ENCODE measurements around the gene OR8S1. TPM values are rescaled to one million over a fixed set of nuclear protein-coding genes. Genes with fewer than 3 reads are reported as not detected.

Gene OR8S1
- total and polyA plus RNA-seq, 2 donors (not counting 1 experiment from before 2014, with no cell fraction given) = not detected

GRCh38 chr12:48569946-48570345 is 44.5 kb downstream of the OR8S1 start, which contains the start of gene LALBA:
Gene LALBA (minus strand): TSS chr12:48570046. CDS start chr12:48570020, 26 bp downstream.
- Histone ChIP-seq H3K4me2 (ENCODE audit: extremely low read depth, insufficient read depth, low read length) (no peak within 1 kb of the TSS), H2AFZ (ENCODE audit: low read length) (no peak within 1 kb of the TSS), H3K27ac (ENCODE audit: insufficient read depth, low read length) (no peak within 1 kb of the TSS), H3K27me3 (ENCODE audit: control insufficient read depth, insufficient read depth, low read length) (peaks cover 5% of the 10 kb centered on the region), H3K36me3 (ENCODE audit: control insufficient read depth, insufficient read depth, low read length) (no peaks in the 10 kb centered on the region), H4K20me1 (ENCODE audit: control insufficient read depth, extremely low read depth, insufficient read depth, low read length) (no peaks in the 10 kb centered on the region), H3K9me3 (ENCODE audit: control insufficient read depth, insufficient read depth, low read depth, low read length) (no peaks in the 10 kb centered on the region), H3K79me2 (ENCODE audit: control insufficient read depth, insufficient read depth, low read length) (no peaks in the 10 kb centered on the region), H3K4me3 (replicated peaks in 1 of 4; ENCODE audit: control extremely low read depth in 1 of 4, insufficient read depth in 1 of 4, low read depth in 3 of 4, low read length in 4 of 4) (no peak within 1 kb of the TSS), H3K9ac (ENCODE audit: insufficient read depth, low read length) (no peak within 1 kb of the TSS), H3K4me1 (ENCODE audit: control insufficient read depth, extremely low read depth, insufficient read depth, low read length) (no peaks in the 10 kb centered on the region)
- TF ChIP-seq CTCF (conservative IDR thresholded peaks at IDR 0.05 in 1 of 2, IDR thresholded peaks at IDR 0.05 in 1 of 2; ENCODE audit: low read depth in 1 of 2, low read length in 2 of 2) (no peak), EZH2 (IDR thresholded peaks at IDR 0.05; ENCODE audit: low read length, missing control alignments) (no peak)
- no peak for DNase-seq (ENCODE audit: low read depth in 2 of 2)

GRCh38 chr12:48572326-48572725 is 46.9 kb downstream of the OR8S1 start:
- H3K4me2 ChIP-seq (ENCODE audit: extremely low read depth, insufficient read depth, low read length) = no peak overlapping the region
- no peak overlapping the region for H3K27ac ChIP-seq (ENCODE audit: insufficient read depth, low read length)
- H4K20me1 ChIP-seq (ENCODE audit: control insufficient read depth, extremely low read depth, insufficient read depth, low read length) = no peaks in the 10 kb centered on the region
- H3K9ac ChIP-seq (ENCODE audit: insufficient read depth, low read length) = no peak overlapping the region
- H2AFZ ChIP-seq (ENCODE audit: low read length) = no peak overlapping the region
- TF ChIP-seq EZH2 (IDR thresholded peaks at IDR 0.05; ENCODE audit: low read length, missing control alignments) (no peak), CTCF (conservative IDR thresholded peaks at IDR 0.05 in 1 of 2, IDR thresholded peaks at IDR 0.05 in 1 of 2; ENCODE audit: low read depth in 1 of 2, low read length in 2 of 2) (no peak)
- no peaks in the 10 kb centered on the region for H3K9me3 ChIP-seq (ENCODE audit: control insufficient read depth, insufficient read depth, low read depth, low read length)
- H3K79me2 ChIP-seq (ENCODE audit: control insufficient read depth, insufficient read depth, low read length) = no peaks in the 10 kb centered on the region
- DNase-seq (ENCODE audit: low read depth in 2 of 2) = no peak
- H3K4me3 ChIP-seq (replicated peaks in 1 of 4; ENCODE audit: control extremely low read depth in 1 of 4, insufficient read depth in 1 of 4, low read depth in 3 of 4, low read length in 4 of 4) = no peak overlapping the region
- no peaks in the 10 kb centered on the region for H3K36me3 ChIP-seq (ENCODE audit: control insufficient read depth, insufficient read depth, low read length)
- H3K4me1 ChIP-seq (ENCODE audit: control insufficient read depth, extremely low read depth, insufficient read depth, low read length) = no peaks in the 10 kb centered on the region
- H3K27me3 ChIP-seq (ENCODE audit: control insufficient read depth, insufficient read depth, low read length) = peaks cover 3% of the 10 kb centered on the region

Other genes with a start within 250 kb of the OR8S1 start
- 8.1 and 8.5 TPM in 2 replicates for gene ZNF641, start 174.7 kb upstream of the OR8S1 start, total RNA-seq
- 3.2 and 4.2 TPM in 2 replicates for gene ZNF641, start 174.7 kb upstream of the OR8S1 start, polyA plus RNA-seq
- gene ANP32D, start 53.1 kb upstream of the OR8S1 start, total RNA-seq = not detected in 2 replicates
- not detected in 2 replicates for gene ANP32D, start 53.1 kb upstream of the OR8S1 start, polyA plus RNA-seq
- not detected in 2 replicates for gene C12orf54, start 43.1 kb upstream of the OR8S1 start, total RNA-seq
- not detected in 2 replicates for gene C12orf54, start 43.1 kb upstream of the OR8S1 start, polyA plus RNA-seq
- gene LALBA, start 44.4 kb downstream of the OR8S1 start, total RNA-seq = not detected in 2 replicates
- gene LALBA, start 44.4 kb downstream of the OR8S1 start, polyA plus RNA-seq = not detected in 2 replicates
- 51.2 and 60.4 TPM in 2 replicates for gene KANSL2, start 156.6 kb downstream of the OR8S1 start, total RNA-seq
- gene KANSL2, start 156.6 kb downstream of the OR8S1 start, polyA plus RNA-seq = 38.8 and 43.9 TPM in 2 replicates
- 21.6 and 24.6 TPM in 2 replicates for gene CCNT1, start 191.1 kb downstream of the OR8S1 start, total RNA-seq
- 15.5 and 20.4 TPM in 2 replicates for gene CCNT1, start 191.1 kb downstream of the OR8S1 start, polyA plus RNA-seq